Caco-2 (cell line): ENCODE results near the gene KIR2DL1. TPM values are rescaled to one million over a fixed set of nuclear protein-coding genes. Genes with fewer than 3 reads are reported as not detected.

Source experiments
- BruUV-seq: library from RNA; stranded (reverse); fragments of 400-500 nt; replicated peaks from 2 replicates; lab custom pipeline; 2021; lab: Mats Ljungman, UMichigan
- CTCF ChIA-PET: fragments of 300-600 bp; sonication (Branson Sonifier 250); formaldehyde crosslinking; loops from one replicate; lab custom pipeline; 2022; ENCODE audit warnings: antibody characterized with exemption; lab: Charles Lee
- POLR2A ChIA-PET: fragments of 300-600 bp; sonication (Branson Sonifier 250); formaldehyde crosslinking; loops from one replicate; lab custom pipeline; 2022; ENCODE audit warnings: antibody characterized with exemption; lab: Charles Lee
- DNase-seq, 2 experiments: peaks; one replicate each; pipeline versions ENCODE4 v3.0.0 to v3.0.0-alpha.2; 2020 to 2022
- H3K27me3 ChIP-seq: replicated peaks from 2 replicates; pipeline ENCODE4 v1.6.0; 2011; ENCODE audit warnings: low read length; ENCODE audit not compliant: control insufficient read depth, insufficient read depth
- H3K36me3 ChIP-seq: 2 replicates; pipeline ENCODE4 v1.5.1; 2011; ENCODE audit warnings: low read length; ENCODE audit not compliant: control insufficient read depth, insufficient read depth
- H3K4me1 ChIP-seq: fragments of 250-450 bp; sonication (Bioruptor Pico); 2 replicates; pipeline ENCODE4 v1.5.1; 2020; ENCODE audit warnings: mild to moderate bottlenecking
- H3K4me3 ChIP-seq: 2 replicates; pipeline ENCODE4 v1.5.1; 2011; ENCODE audit warnings: low read depth, mild to moderate bottlenecking, control low read depth, low read length
- H3K9me3 ChIP-seq: fragments of 250-450 bp; sonication (Bioruptor Pico); 2 replicates; pipeline ENCODE4 v1.5.1; 2020; ENCODE audit warnings: mild to moderate bottlenecking, moderate library complexity
- H3K27ac Mint-ChIP-seq: one replicate; pipeline ENCODE4 v1.8.0; 2022; ENCODE audit warnings: mixed read lengths; ENCODE audit not compliant: unreplicated experiment
- H3K27me3 Mint-ChIP-seq: one replicate; pipeline ENCODE4 v1.8.0; 2022; ENCODE audit warnings: mixed read lengths; ENCODE audit not compliant: insufficient read depth, unreplicated experiment
- H3K36me3 Mint-ChIP-seq: one replicate; pipeline ENCODE4 v1.8.0; 2022; ENCODE audit warnings: mild to moderate bottlenecking, mixed read lengths; ENCODE audit not compliant: insufficient read depth, unreplicated experiment
- H3K4me1 Mint-ChIP-seq: one replicate; pipeline ENCODE4 v1.8.0; 2022; ENCODE audit warnings: low read depth, mixed read lengths; ENCODE audit not compliant: unreplicated experiment
- H3K4me3 Mint-ChIP-seq: one replicate; pipeline ENCODE4 v1.8.0; 2022; ENCODE audit warnings: mild to moderate bottlenecking, moderate library complexity, mixed read lengths; ENCODE audit not compliant: unreplicated experiment
- H3K9me3 Mint-ChIP-seq: one replicate; pipeline ENCODE4 v1.8.0; 2022; ENCODE audit warnings: mixed read lengths; ENCODE audit not compliant: unreplicated experiment
- intact Hi-C: fragments of 100-400 bp; cut with micrococcal nuclease; formaldehyde crosslinking; loops from one replicate; pipeline ENCODE4 v1.10.0; 2022; ENCODE audit not compliant: unreplicated experiment
- total RNA-seq: library from RNA; stranded (reverse); gene quantifications from 2 replicates; pipeline ENCODE4 v1.2.3, GENCODE V29; 2022
- TF ChIP-seq, protein P1 (sequence below), 2 experiments: fragments of 200-600 bp in 1 of 2; IDR thresholded peaks; 1 replicate in 1 of 2; 2 replicates in 1 of 2; pipeline versions ENCODE4 v1.5.1 to v1.8.0; 2011 to 2022; ENCODE audit warnings: antibody characterized with exemption in 1 of 2, control low read depth in 1 of 2, inconsistent platforms in 1 of 2, low read depth in 1 of 2, low read length in 1 of 2, mild to moderate bottlenecking in 1 of 2, moderate library complexity in 1 of 2; ENCODE audit not compliant: insufficient read depth in 1 of 2, severe bottlenecking in 1 of 2, unreplicated experiment in 1 of 2

The KIR2DL1 gene
- total RNA-seq, 1 experiment from 2014 or later: not detected

DNA sequence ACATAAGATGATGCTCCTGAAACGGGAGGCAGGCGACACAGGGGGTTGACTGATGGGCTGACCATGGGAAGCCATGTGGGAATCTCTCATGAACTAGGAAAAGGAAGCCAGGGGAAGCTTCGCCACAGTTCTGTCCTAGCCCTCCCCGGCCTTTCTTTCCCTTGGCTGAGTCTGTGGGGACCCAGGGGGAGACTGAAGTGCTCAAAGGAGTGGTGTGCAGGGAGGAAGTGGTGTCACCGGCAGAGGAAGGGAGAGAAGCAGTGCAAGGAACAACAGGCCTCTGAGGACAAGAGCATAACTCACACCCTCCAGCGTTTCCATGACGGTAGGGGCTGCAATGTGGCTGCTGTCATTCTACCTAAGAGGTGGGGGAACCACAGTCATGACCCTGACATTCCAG, 44.3 kb upstream of the KIR2DL1 start:
- intact Hi-C loops: no loop called here
- H3K9me3 ChIP-seq: peaks cover 21% of the 10 kb centered on the region
- TF ChIP-seq, protein P1, sequence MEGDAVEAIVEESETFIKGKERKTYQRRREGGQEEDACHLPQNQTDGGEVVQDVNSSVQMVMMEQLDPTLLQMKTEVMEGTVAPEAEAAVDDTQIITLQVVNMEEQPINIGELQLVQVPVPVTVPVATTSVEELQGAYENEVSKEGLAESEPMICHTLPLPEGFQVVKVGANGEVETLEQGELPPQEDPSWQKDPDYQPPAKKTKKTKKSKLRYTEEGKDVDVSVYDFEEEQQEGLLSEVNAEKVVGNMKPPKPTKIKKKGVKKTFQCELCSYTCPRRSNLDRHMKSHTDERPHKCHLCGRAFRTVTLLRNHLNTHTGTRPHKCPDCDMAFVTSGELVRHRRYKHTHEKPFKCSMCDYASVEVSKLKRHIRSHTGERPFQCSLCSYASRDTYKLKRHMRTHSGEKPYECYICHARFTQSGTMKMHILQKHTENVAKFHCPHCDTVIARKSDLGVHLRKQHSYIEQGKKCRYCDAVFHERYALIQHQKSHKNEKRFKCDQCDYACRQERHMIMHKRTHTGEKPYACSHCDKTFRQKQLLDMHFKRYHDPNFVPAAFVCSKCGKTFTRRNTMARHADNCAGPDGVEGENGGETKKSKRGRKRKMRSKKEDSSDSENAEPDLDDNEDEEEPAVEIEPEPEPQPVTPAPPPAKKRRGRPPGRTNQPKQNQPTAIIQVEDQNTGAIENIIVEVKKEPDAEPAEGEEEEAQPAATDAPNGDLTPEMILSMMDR (IDR thresholded peaks at IDR 0.05; ENCODE audit: insufficient read depth in 1 of 2, low read depth in 1 of 2, low read length in 1 of 2, severe bottlenecking in 1 of 2, unreplicated experiment in 1 of 2): no peak
- H3K4me1 ChIP-seq: no peaks in the 10 kb centered on the region
- no peak overlapping the region for H3K4me3 ChIP-seq
- Mint-ChIP-seq H3K9me3 (peaks cover 38% of the 10 kb centered on the region), H3K4me3 (no peak overlapping the region), H3K36me3 (peaks cover 5% of the 10 kb centered on the region), H3K27ac (no peak overlapping the region), H3K27me3 (peaks cover 17% of the 10 kb centered on the region), H3K4me1 (no peaks in the 10 kb centered on the region)
- no TSS peak for BruUV-seq
- H3K36me3 ChIP-seq: no peaks in the 10 kb centered on the region
- CTCF ChIA-PET: no interaction called here
- no peaks in the 10 kb centered on the region; the same call in 1 of the 2 replicates for H3K27me3 ChIP-seq
- POLR2A ChIA-PET: no interaction called here
- no peak for DNase-seq

DNA sequence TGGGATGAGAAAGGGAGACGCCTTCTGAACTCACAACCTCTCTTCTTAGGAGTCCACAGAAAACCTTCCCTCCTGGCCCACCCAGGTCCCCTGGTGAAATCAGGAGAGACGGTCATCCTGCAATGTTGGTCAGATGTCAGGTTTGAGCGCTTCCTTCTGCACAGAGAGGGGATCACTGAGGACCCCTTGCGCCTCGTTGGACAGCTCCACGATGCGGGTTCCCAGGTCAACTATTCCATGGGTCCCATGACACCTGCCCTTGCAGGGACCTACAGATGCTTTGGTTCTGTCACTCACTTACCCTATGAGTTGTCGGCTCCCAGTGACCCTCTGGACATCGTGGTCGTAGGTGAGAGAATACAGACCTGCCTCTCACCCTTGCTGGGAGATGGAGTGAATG, 42.0 kb upstream of the KIR2DL1 start:
- Mint-ChIP-seq H3K4me1 (no peaks in the 10 kb centered on the region), H3K27ac (no peak overlapping the region), H3K36me3 (peaks cover 5% of the 10 kb centered on the region), H3K9me3 (peaks cover 19% of the 10 kb centered on the region), H3K4me3 (no peak overlapping the region), H3K27me3 (peaks cover 26% of the 10 kb centered on the region)
- intact Hi-C loops: no loop called here
- no TSS peak for BruUV-seq
- Histone ChIP-seq H3K4me1 (no peaks in the 10 kb centered on the region), H3K27me3 (no peaks in the 10 kb centered on the region; the same call in 1 of the 2 replicates), H3K36me3 (no peaks in the 10 kb centered on the region), H3K9me3 (peaks cover 3% of the 10 kb centered on the region; the same call in 1 of the 2 replicates), H3K4me3 (no peak overlapping the region)
- DNase-seq: no peak
- CTCF ChIA-PET: no interaction called here
- TF ChIP-seq, protein P1 (IDR thresholded peaks at IDR 0.05; ENCODE audit: insufficient read depth in 1 of 2, low read depth in 1 of 2, low read length in 1 of 2, severe bottlenecking in 1 of 2, unreplicated experiment in 1 of 2): no peak
- POLR2A ChIA-PET: no interaction called here

DNA sequence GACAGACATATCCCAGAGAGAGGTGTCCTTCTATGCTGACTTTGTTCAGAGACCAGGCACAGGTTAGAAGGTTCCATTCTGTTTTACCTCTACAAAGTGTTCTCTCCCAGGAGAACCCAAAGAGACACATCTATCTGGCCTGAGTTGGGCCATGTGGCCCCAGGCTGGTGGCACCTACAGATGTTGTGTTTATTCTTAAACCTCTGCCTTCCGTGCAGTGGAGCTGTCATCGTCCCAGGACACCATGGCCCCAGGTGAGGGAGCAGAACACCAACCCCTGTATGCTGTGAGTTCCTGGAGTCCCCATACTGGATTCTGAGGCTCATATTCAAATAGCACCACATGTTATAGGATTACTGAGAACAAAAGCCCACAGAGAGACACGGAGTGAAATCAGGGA, 41.4 kb upstream of the KIR2DL1 start:
- Mint-ChIP-seq H3K27ac (no peak overlapping the region), H3K36me3 (peaks cover 5% of the 10 kb centered on the region), H3K27me3 (peaks cover 31% of the 10 kb centered on the region), H3K4me3 (no peak overlapping the region), H3K9me3 (peaks cover 13% of the 10 kb centered on the region), H3K4me1 (no peaks in the 10 kb centered on the region)
- Histone ChIP-seq H3K4me1 (no peaks in the 10 kb centered on the region), H3K4me3 (no peak overlapping the region), H3K9me3 (no peaks in the 10 kb centered on the region), H3K27me3 (no peaks in the 10 kb centered on the region; the same call in 1 of the 2 replicates), H3K36me3 (no peaks in the 10 kb centered on the region)
- TF ChIP-seq, protein P1 (IDR thresholded peaks at IDR 0.05; ENCODE audit: insufficient read depth in 1 of 2, low read depth in 1 of 2, low read length in 1 of 2, severe bottlenecking in 1 of 2, unreplicated experiment in 1 of 2): no peak
- CTCF ChIA-PET: no interaction called here
- intact Hi-C loops: no loop called here
- POLR2A ChIA-PET: no interaction called here
- no TSS peak for BruUV-seq
- DNase-seq: no peak
